ENCODE data around the gene TXNDC16. TPM values are rescaled to one million over a fixed set of nuclear protein-coding genes. Genes with fewer than 3 reads are reported as not detected.

TXNDC16 gene
- total RNA-seq, 1 donor from 2014 or later: 3.6 TPM

DNA sequence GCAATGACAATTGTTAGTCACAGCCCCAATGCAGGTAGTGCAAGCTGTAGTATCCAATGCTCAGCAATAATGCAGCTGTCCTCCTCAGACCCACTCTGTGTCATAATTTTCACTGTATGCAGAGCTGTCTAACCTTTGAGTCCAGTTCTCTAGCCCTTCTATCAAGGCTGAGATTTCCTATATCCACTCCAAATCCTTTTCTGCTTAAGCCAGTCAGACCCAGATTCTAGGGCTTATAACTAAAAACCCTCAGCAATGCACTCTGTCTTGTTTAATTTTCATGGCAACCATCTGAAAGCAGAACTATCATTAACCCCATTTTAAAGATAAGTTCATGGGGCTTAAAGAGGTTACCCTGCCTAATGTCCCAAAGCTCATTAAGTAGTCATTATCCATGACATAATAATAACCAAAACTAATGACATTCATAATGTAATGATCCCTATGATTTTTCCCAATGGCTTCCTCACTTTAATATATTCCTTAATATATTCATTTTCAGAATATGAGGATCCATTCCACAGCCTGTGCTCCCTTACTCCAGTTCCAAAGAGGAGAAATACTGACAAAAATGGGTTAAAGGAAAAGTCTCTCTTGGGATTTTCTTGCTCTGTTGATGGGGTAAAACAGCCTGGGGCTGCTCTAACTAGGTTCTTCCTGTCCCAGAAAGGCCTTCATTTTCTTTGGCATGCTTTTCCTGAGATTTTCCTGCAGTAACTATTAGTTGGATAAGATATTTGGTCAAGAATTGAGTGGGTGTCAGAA lies 29.5 kb downstream of the TXNDC16 start:
- Histone ChIP-seq H3K27ac (replicated peaks) (no peak overlapping the region), H3K36me3 (no peaks in the 10 kb centered on the region), H3K27me3 (ENCODE audit: low read depth) (no peaks in the 10 kb centered on the region), H3K9me3 (replicated peaks) (no peaks in the 10 kb centered on the region), H3K4me1 (no peaks in the 10 kb centered on the region), H3K4me3 (no peak overlapping the region)
- DNase-seq: no peak
- TF ChIP-seq, protein P1, sequence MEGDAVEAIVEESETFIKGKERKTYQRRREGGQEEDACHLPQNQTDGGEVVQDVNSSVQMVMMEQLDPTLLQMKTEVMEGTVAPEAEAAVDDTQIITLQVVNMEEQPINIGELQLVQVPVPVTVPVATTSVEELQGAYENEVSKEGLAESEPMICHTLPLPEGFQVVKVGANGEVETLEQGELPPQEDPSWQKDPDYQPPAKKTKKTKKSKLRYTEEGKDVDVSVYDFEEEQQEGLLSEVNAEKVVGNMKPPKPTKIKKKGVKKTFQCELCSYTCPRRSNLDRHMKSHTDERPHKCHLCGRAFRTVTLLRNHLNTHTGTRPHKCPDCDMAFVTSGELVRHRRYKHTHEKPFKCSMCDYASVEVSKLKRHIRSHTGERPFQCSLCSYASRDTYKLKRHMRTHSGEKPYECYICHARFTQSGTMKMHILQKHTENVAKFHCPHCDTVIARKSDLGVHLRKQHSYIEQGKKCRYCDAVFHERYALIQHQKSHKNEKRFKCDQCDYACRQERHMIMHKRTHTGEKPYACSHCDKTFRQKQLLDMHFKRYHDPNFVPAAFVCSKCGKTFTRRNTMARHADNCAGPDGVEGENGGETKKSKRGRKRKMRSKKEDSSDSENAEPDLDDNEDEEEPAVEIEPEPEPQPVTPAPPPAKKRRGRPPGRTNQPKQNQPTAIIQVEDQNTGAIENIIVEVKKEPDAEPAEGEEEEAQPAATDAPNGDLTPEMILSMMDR (IDR thresholded peaks at IDR 0.05; ENCODE audit: borderline replicate concordance): no peak
- intact Hi-C loops (cut with micrococcal nuclease): no loop called here

DNA sequence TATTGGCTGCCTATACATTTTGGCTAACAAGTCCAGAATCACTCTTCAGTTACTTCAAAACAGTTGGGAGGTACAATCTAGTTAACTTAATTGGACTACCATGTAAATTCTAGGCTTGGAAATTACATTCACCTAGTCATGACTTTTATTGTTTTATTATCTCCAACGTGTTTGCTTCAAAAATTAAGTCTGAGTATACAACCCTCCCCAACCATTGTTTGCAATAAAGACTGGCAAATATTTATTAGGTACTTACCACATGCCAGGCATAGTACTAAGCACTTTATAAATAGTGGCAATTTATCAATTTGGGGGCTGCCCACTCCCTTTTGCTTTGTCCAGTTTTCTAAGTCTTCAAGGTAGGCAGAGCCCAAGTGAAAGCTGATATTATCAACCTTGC lies 30.3 kb downstream of the TXNDC16 start:
- intact Hi-C loops (cut with micrococcal nuclease): no loop called here
- no peaks in the 10 kb centered on the region for H3K36me3 ChIP-seq
- H3K27me3 ChIP-seq (ENCODE audit: low read depth): no peaks in the 10 kb centered on the region
- TF ChIP-seq, protein P1 (IDR thresholded peaks at IDR 0.05; ENCODE audit: borderline replicate concordance): no peak
- H3K4me1 ChIP-seq: no peaks in the 10 kb centered on the region
- DNase-seq: no peak
- H3K9me3 ChIP-seq (replicated peaks): no peaks in the 10 kb centered on the region
- no peak overlapping the region for H3K27ac ChIP-seq (replicated peaks)
- no peak overlapping the region for H3K4me3 ChIP-seq

DNA sequence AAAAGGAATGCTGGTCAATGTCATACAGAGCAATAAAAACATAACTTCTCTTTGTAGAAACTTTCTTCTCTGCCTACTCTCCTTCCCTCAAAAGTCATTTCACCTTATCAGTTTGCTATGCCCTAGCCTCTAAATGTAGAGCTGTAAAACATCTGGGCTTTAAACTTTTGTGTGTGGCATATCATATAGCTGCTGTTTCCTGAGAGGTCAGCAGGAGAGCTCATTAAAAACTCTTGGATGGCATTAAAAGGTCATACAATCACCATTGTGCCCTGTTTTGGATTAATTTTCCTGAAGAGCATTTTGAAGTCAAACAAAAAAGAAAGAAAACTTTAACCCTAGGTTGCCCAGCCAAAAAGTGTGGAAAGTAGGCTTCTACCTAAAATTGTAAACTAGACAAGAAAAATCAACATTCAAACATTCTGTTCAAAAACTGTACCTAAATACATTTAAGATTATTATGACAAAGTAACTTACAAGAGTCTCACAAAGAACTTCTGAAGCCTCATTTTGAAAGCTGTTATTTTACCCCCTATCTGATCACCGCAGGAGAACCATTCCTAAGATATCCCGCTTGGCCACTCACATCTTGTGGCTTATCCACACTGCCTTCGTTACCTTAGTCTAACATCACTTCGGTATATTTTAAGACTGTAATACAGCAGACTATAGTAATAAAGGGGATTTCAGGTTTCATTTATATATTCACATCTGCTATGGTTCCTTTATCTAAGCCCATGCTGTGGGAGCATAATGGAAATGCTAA lies 38.1 kb downstream of the TXNDC16 start:
- no peak overlapping the region for H3K4me3 ChIP-seq
- no peak for DNase-seq
- no peaks in the 10 kb centered on the region for H3K27me3 ChIP-seq (ENCODE audit: low read depth)
- no peak overlapping the region for H3K27ac ChIP-seq (replicated peaks)
- TF ChIP-seq, protein P1 (IDR thresholded peaks at IDR 0.05; ENCODE audit: borderline replicate concordance): no peak
- H3K9me3 ChIP-seq (replicated peaks): no peaks in the 10 kb centered on the region
- no peaks in the 10 kb centered on the region for H3K36me3 ChIP-seq
- no peaks in the 10 kb centered on the region for H3K4me1 ChIP-seq
- intact Hi-C loops (cut with micrococcal nuclease): no loop called here

DNA sequence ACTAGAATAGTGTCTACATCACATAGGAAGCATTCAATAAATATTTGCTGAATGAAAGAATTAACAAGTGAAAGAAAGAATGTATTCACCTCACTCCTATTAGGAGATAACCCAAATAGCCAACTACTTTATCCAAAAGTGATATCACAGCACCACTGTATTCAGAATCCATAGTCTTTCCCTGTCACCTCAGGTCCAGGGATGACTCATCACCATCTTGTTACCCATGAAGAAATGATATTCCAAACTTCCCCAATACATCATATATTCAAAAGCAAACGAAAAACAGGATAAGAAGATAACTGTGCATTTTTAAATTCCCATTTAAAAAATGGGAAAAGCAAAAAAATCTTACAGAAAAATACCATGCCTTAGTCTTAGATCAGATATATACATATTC lies 39.1 kb downstream of the TXNDC16 start:
- no peaks in the 10 kb centered on the region for H3K27me3 ChIP-seq (ENCODE audit: low read depth)
- DNase-seq: no peak
- no peak overlapping the region for H3K4me3 ChIP-seq
- no peaks in the 10 kb centered on the region for H3K4me1 ChIP-seq
- peaks cover 2% of the 10 kb centered on the region for H3K36me3 ChIP-seq
- TF ChIP-seq, protein P1 (IDR thresholded peaks at IDR 0.05; ENCODE audit: borderline replicate concordance): no peak
- intact Hi-C loops (cut with micrococcal nuclease): no loop called here
- no peaks in the 10 kb centered on the region for H3K9me3 ChIP-seq (replicated peaks)
- no peak overlapping the region for H3K27ac ChIP-seq (replicated peaks)

DNA sequence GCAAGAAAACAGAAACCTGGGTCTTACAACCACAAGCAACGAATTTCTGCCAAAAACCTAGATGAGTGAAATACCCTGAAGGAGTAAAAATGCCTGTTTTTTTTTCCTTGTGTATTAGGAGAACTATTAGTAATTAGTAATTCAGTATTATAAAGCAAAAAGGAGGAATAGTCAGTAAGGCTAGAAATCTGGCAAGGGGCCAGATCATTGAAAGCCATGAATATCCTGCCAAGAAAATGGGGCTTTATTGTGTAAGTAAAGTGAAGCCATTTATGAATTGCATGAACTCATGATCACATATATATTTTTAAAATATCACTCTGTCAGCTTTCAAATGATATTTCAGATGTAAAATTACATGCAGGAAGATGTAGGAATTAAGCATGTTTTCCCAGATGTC lies 57.9 kb downstream of the TXNDC16 start:
- intact Hi-C loops (cut with micrococcal nuclease): no loop called here
- H3K4me1 ChIP-seq: no peaks in the 10 kb centered on the region
- no peak overlapping the region for H3K4me3 ChIP-seq
- H3K36me3 ChIP-seq: peaks cover 35% of the 10 kb centered on the region
- H3K27ac ChIP-seq (replicated peaks): no peak overlapping the region
- peaks cover 22% of the 10 kb centered on the region for H3K9me3 ChIP-seq (replicated peaks)
- DNase-seq: no peak
- TF ChIP-seq, protein P1 (IDR thresholded peaks at IDR 0.05; ENCODE audit: borderline replicate concordance): no peak
- no peaks in the 10 kb centered on the region for H3K27me3 ChIP-seq (ENCODE audit: low read depth)
